Muscle of leg (tissue), 11 donors: ENCODE data around the gene RBM47. TPM values are rescaled to one million over a fixed set of nuclear protein-coding genes. Genes with fewer than 3 reads are reported as not detected.

Source experiments
- DNase-seq: peaks from one replicate; pipeline ENCODE4 v3.0.0; 2013
- H3K27ac ChIP-seq: one replicate; pipeline ENCODE4 v1.5.1; 2013; ENCODE audit warnings: mild to moderate bottlenecking, low read length, control low read depth
- H3K27me3 ChIP-seq: one replicate; pipeline ENCODE4 v1.6.1; 2013; ENCODE audit warnings: low read length; ENCODE audit not compliant: control insufficient read depth, insufficient read depth
- H3K36me3 ChIP-seq: one replicate; pipeline ENCODE4 v1.6.1; 2013; ENCODE audit warnings: low read length; ENCODE audit not compliant: control insufficient read depth, insufficient read depth
- H3K4me1 ChIP-seq: one replicate; pipeline ENCODE4 v1.6.1; 2013; ENCODE audit warnings: low read length; ENCODE audit not compliant: control insufficient read depth, insufficient read depth
- H3K4me3 ChIP-seq: one replicate; pipeline ENCODE4 v1.5.1; 2013; ENCODE audit warnings: low read length, control low read depth
- H3K9me3 ChIP-seq: replicated peaks from 2 replicates; pipeline ENCODE4 v1.6.1; 2013; ENCODE audit warnings: low read depth, low read length; ENCODE audit not compliant: control insufficient read depth
- WGBS: methylation state at CpG from one replicate; pipeline ENCODE4 v1.1.5; 2013; ENCODE audit warnings: missing lambda C conversion rate; ENCODE audit not compliant: insufficient coverage; 5-methylcytosine and 5-hydroxymethylcytosine counted together
- polyA plus RNA-seq, 8 donors: library from polyadenylated mRNA; unstranded; fragments of 120-200 nt; gene quantifications; one replicate each; pipeline versions ENCODE4 v1.2.1 to v1.2.3, GENCODE V29; 2013; ENCODE audit warnings: inconsistent platforms in 1 of 8, low replicate concordance in 1 of 8; ENCODE audit not compliant: insufficient read length in 8 of 8, insufficient read depth in 1 of 8
- total RNA-seq: library from RNA; stranded (reverse); fragments of 120-200 nt; gene quantifications from one replicate; pipeline ENCODE4 v1.2.4, GENCODE V29; 2013

Gene RBM47
- total and polyA plus RNA-seq, 9 donors = 1.2 to 6.3 (median 2.0) TPM

DNA sequence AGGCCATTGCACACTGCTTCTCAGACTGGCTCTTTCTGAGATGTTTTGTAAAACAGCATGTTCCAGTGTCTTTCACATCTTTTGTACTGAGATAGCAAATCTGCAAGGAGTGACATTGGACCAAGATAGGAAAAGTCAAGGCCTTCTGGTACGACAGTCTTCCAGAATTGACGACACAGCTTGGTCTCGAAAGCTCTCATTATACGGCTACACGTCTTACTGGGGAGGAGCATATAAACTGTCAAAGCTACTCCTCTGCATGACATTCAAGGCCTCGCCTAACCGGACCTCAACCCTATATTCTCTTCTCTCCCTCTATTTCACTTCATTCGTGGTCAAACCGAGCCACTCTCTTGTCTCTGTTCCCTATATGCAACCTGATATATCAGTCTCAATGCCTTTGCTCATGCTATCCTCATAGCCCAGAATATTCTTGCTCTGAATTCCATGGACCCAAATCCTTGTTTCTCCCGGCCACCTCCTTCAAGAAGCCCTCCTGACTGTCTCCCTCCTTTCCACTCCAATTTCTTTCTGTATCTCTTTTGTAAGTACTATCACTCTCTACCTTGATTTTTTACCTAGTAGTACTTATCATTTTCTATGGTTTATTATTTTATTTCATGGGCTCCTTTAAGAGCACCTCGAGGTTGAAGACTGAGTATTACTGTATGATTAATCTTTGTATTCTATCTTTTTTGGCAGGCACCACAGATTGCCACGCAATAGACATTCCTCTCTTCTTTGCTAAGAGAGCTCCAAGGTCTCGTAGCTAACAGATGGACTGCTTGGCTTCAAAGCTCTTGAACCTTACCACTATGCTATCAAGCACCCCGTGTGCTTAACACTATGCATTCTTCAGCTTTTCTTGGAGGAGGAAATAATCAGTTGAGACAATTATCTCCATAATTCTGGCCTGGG is 35.1 kb downstream of the RBM47 start:
- Histone ChIP-seq H3K27me3 (no peaks in the 10 kb centered on the region), H3K4me1 (no peaks in the 10 kb centered on the region), H3K36me3 (no peaks in the 10 kb centered on the region), H3K9me3 (no peaks in the 10 kb centered on the region), H3K27ac (no peak overlapping the region), H3K4me3 (no peak overlapping the region)
- WGBS = 74% methylated on average over 9 of the region's 14 CpGs
- no peak for DNase-seq

DNA sequence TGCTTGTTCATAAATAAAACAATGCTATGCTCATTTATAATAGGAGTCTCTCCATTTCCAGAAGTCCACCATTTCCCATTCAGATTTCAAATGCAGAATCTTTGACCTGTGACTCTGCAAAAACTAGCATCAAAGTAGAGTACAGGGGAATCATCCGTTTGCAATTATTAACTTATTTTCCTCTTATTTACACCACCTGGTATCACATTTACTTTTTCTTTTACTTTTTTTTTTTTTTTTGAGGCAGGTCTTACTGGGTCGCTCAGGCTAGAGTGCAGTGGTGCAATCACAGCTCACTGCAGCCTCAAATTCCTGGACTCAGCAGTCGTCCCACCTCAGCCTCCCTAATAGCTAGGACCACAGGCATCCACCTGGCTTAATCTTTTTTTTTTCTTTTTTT is 37.6 kb downstream of the RBM47 start:
- no peak for DNase-seq
- H3K9me3 ChIP-seq = no peaks in the 10 kb centered on the region
- H3K27me3 ChIP-seq = no peaks in the 10 kb centered on the region
- no peaks in the 10 kb centered on the region for H3K4me1 ChIP-seq
- H3K4me3 ChIP-seq = no peak overlapping the region
- WGBS = 90% methylated on average over 3 of the region's 3 CpGs
- no peak overlapping the region for H3K27ac ChIP-seq
- no peaks in the 10 kb centered on the region for H3K36me3 ChIP-seq

DNA sequence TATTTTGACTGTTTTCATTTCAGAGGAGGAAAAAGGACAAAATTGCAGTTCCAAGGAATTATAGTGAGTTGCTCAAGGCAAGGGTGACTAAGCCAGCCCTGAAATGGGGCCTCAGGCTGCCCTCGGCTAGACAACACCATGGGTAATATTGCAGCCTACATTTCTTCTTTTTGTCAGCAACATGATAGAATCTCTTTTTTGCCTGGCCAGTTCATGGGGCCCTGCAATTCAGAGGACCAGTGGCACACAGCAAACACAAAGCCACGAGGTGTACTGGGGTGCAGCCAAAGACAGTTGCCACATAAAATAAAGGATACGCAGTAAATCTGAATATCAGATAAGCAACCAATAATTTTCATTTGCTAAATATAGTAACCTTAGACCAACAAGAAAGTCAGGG is 41.8 kb downstream of the RBM47 start:
- H3K9me3 ChIP-seq = no peaks in the 10 kb centered on the region
- H3K4me3 ChIP-seq = no peak overlapping the region
- H3K4me1 ChIP-seq = peaks cover 4% of the 10 kb centered on the region
- WGBS = 40% methylated on average over 1 of the region's 3 CpGs
- no peaks in the 10 kb centered on the region for H3K36me3 ChIP-seq
- no peak overlapping the region for H3K27ac ChIP-seq
- DNase-seq = no peak
- H3K27me3 ChIP-seq = no peaks in the 10 kb centered on the region

DNA sequence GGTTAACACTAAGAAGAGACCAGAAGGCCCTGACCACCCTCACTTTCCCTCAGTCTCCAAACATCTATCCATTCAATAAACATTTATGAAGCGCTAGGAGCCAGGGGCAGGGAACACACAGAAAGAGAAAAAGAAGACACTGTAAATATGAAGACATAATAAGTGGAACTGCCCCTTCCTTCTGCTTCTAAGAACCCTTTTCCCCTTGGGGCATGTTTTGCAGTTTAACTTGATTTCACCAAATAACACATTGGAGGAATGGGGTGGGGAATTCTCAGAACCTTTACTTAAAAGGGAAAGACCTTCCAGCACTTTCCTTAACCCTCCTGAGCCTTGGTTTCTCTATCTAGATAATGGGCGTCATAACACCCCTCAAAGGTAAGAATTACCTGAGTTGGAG is 42.3 kb downstream of the RBM47 start:
- WGBS = no CpG with 5 or more reads among the region's 2 CpGs
- no peaks in the 10 kb centered on the region for H3K27me3 ChIP-seq
- no peaks in the 10 kb centered on the region for H3K36me3 ChIP-seq
- H3K4me1 ChIP-seq = peaks cover 4% of the 10 kb centered on the region
- H3K4me3 ChIP-seq = no peak overlapping the region
- H3K27ac ChIP-seq = no peak overlapping the region
- no peak for DNase-seq
- no peaks in the 10 kb centered on the region for H3K9me3 ChIP-seq

DNA sequence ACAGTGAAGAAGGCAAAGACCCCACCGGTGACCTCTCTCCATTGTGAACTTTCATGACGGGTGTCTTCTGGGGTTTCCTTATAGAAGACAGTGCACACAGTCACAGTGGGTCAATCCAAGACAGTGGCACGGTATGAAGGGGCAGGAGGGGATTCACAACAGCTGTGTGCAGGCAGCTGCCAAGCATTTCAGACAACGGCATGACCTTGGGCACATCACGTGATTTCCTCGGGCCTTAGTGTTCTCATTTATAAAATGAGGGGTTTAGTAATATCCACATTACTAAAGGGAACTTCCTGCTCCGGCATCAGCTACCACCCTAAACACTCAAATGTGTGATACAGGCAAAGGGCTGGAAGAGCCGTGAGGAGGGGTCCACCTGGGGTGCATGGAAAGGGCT is 42.9 kb downstream of the RBM47 start:
- Histone ChIP-seq H3K4me1 (peaks cover 4% of the 10 kb centered on the region), H3K4me3 (no peak overlapping the region), H3K9me3 (no peaks in the 10 kb centered on the region), H3K36me3 (no peaks in the 10 kb centered on the region), H3K27ac (no peak overlapping the region), H3K27me3 (no peaks in the 10 kb centered on the region)
- DNase-seq = no peak
- WGBS = 56% methylated on average over 4 of the region's 8 CpGs

DNA sequence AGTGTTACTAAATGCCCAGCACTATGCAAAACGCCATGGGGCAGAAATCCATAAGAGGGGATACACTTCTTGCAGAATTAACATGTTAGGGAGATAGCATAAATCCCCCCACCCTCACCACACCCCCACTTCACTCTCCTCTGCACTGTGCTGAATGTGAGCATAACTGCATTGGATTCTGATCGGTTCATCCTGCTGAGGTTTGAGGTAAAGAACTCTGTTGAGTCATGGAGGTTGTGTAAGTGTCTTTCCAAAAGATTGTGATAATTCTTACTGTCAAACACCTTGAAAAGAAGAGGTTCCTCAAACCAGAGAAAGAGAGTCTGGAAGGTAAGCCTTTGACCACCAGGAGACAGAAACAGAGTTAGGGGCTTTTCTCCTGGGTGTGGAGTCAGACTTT is 43.6 kb downstream of the RBM47 start:
- Histone ChIP-seq H3K9me3 (no peaks in the 10 kb centered on the region), H3K4me3 (no peak overlapping the region), H3K4me1 (peaks cover 4% of the 10 kb centered on the region), H3K36me3 (no peaks in the 10 kb centered on the region), H3K27me3 (no peaks in the 10 kb centered on the region), H3K27ac (no peak overlapping the region)
- no CpG with 5 or more reads among the region's 2 CpGs for WGBS
- no peak for DNase-seq

DNA sequence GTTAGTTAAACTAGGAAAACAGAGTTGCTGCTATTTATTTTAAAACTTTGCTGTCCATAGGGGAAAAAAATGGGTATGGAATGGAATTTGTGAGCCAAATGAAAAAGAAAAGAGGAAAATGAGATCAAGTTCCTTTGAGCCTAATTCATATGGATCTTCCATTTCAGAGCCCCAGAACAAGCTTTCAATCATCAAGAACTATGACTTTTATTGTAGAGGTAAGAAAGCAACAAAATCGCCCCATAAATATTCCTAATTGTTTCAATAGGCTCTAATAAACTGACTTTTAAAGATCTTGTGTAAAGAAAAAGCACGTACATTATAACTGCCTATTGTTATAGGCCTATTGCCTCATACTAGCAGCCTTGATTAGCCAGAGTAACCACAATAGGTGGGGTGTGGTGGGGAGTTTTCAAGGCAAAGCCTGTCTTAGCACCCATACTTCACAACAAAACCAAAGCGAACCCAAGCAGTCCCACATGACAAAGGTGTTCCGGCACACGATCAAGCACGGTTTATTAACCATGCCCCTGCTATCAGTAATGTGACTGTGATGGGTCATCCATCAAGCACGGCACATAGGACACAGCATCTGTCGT is 44.4 kb downstream of the RBM47 start:
- H3K27me3 ChIP-seq = no peaks in the 10 kb centered on the region
- WGBS = no CpG with 5 or more reads among the region's 8 CpGs

DNA sequence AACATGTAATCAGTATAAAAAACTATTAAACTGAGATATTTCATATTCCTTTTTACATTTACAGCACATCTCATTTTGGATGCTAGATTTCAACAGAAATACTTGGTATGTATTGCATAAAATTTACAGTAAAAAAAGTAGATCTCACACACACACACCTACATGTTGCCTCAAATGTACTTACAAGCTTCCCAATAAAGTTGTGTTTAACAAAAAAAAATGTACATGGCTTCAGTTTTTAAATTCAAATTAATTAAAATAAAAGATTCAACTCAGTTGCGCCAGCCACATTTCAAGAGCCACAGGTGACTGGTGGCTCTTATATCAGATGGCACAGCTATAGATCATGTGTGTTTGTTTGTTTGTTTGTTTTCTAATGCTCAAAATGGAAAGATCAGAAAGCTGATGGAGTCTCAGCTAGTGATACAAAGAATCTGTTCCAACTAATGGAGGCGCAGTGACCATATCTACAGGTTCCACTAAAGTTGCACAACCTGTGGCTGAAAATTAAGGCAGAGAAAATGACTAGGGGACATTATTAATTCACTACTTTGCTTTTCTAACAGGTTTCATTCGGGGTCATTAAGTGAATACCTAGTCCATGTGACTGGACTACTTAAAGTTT is 45.0 kb downstream of the RBM47 start:
- Histone ChIP-seq H3K4me1 (peaks cover 4% of the 10 kb centered on the region), H3K27ac (no peak overlapping the region), H3K9me3 (no peaks in the 10 kb centered on the region), H3K36me3 (no peaks in the 10 kb centered on the region), H3K4me3 (no peak overlapping the region), H3K27me3 (no peaks in the 10 kb centered on the region)
- DNase-seq = no peak
- no CpG with 5 or more reads among the region's 3 CpGs for WGBS

More for the DNA sequence above, 44.4 kb downstream of the RBM47 start:
- Histone ChIP-seq H3K9me3 (no peaks in the 10 kb centered on the region), H3K27ac (no peak overlapping the region), H3K4me3 (no peak overlapping the region), H3K4me1 (peaks cover 4% of the 10 kb centered on the region), H3K36me3 (no peaks in the 10 kb centered on the region)
- DNase-seq = no peak

DNA sequence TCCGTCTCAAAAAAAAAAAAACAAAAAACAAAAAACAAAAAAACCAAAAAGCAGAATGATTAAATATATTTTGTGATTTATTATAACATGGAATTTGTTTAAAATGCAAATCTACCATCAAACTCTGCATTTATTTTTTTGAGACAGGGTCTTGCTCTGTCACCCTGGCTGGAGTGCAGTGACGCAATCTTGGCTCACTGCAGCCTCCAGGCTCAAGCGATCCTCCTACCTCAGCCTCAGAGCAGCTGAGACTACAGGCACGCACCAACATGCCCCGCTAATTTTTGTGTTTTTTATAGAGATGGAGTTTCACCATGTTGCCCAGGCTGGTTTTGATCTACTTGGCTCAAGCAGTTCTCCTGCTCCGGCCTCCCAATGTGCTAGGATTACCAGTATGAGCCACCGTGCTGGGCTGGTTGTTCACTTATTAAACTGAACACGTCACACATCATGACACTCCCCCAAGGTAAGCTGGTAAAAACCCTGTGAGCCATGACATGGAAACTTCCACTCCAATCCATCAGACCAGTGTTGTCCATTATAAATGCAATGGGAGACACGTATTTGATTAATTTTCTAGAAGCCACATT is 45.7 kb downstream of the RBM47 start:
- Histone ChIP-seq H3K4me3 (no peak overlapping the region), H3K27ac (no peak overlapping the region), H3K27me3 (no peaks in the 10 kb centered on the region), H3K9me3 (no peaks in the 10 kb centered on the region), H3K36me3 (no peaks in the 10 kb centered on the region), H3K4me1 (peaks cover 4% of the 10 kb centered on the region)
- no peak for DNase-seq
- no CpG with 5 or more reads among the region's 9 CpGs for WGBS

DNA sequence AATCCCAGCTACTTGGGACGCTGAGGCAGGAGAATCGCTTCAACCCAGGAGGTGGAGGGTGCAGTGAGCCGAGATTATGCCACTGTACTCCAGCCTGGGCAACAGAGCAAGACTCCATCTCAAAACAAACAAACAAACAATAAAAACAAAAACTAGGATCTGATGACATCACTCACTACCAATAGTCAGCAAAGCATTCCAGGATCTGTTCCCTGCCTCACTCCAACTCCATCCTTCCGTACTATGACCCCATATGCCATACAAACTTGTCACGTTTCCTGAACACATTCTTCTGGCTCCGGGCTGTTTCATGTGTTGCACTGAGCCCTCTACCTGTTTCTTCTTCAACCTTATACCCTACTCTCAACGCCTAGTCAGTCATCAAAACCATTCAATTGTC is 47.3 kb downstream of the RBM47 start:
- Histone ChIP-seq H3K4me1 (peaks cover 4% of the 10 kb centered on the region), H3K9me3 (no peaks in the 10 kb centered on the region)
- WGBS = 85% methylated on average over 4 of the region's 7 CpGs

More for the DNA sequence above, 47.3 kb downstream of the RBM47 start:
- no peak for DNase-seq
- Histone ChIP-seq H3K27me3 (no peaks in the 10 kb centered on the region), H3K36me3 (no peaks in the 10 kb centered on the region), H3K4me3 (no peak overlapping the region), H3K27ac (no peak overlapping the region)
